ENCODE data around the gene KRT86.
A peak's percentile ranks its signal among the peaks of the same experiment; 100 is the strongest.
"Not testable (repeated sequence)": the region's sequence is repeated elsewhere in the genome, so short reads cannot be mapped to it uniquely, and the experiment has no call there.

The KRT86 gene

GRCh38 chr12:52271158-52271557 lies 3.3 kb upstream of the KRT86 start:
- no peak for DNase-seq

- DNase-seq: no peak
These were observed 1.2 kb downstream of the KRT86 start for GRCh38 chr12:52275686-52276085.

GRCh38 chr12:52277486-52278245 lies 3.2 kb downstream of the KRT86 start:
- peak; percentile 46 for DNase-seq

GRCh38 chr12:52278575-52279421 lies 4.4 kb downstream of the KRT86 start:
- DNase-seq: peak; percentile 80

GRCh38 chr12:52279422-52280318 lies 5.2 kb downstream of the KRT86 start:
- no peak for DNase-seq

- DNase-seq: peak; percentile 55
These were observed 5.9 kb downstream of the KRT86 start for GRCh38 chr12:52280319-52280795.

- no peak for DNase-seq
These were observed 6.5 kb downstream of the KRT86 start for GRCh38 chr12:52280796-52281560.

- no peak for DNase-seq
These were observed 10.2 kb downstream of the KRT86 start for GRCh38 chr12:52284562-52285171.

GRCh38 chr12:52285172-52285745 lies 10.8 kb downstream of the KRT86 start:
- no peak for DNase-seq

GRCh38 chr12:52285851-52286530 lies 11.5 kb downstream of the KRT86 start:
- DNase-seq: no peak

- not testable (repeated sequence) for DNase-seq
These were observed 12.7 kb downstream of the KRT86 start for GRCh38 chr12:52286857-52287785.

GRCh38 chr12:52287816-52288805 lies 13.7 kb downstream of the KRT86 start:
- DNase-seq: not testable (repeated sequence)

GRCh38 chr12:52290483-52291134 lies 16.2 kb downstream of the KRT86 start:
- not testable (repeated sequence) for DNase-seq

GRCh38 chr12:52291267-52291935 lies 17.0 kb downstream of the KRT86 start, which contains the start of gene KRT81:
Gene KRT81 (minus strand): TSS chr12:52291534. CDS start chr12:52291465, 69 bp downstream.
- DNase-seq: no peak

- peak; percentile 48 for DNase-seq
These were observed 19.5 kb downstream of the KRT86 start for GRCh38 chr12:52293926-52294325.

GRCh38 chr12:52294803-52295202 lies 20.4 kb downstream of the KRT86 start:
- no peak for DNase-seq

GRCh38 chr12:52295663-52296062 lies 21.2 kb downstream of the KRT86 start:
- peak; percentile 75 for DNase-seq

Measured in RPMI8226 (cell line).